ACC112 (cell line): Measurements from ENCODE around the gene GNA15.
"Not testable (repeated sequence)": the region's sequence is repeated elsewhere in the genome, so short reads cannot be mapped to it uniquely, and the experiment has no call there.

Experiments
- H2AFZ ChIP-seq: fragments of 200-600 bp; sonication (generic); one replicate; pipeline ENCODE4 v1.6.0; 2017; ENCODE audit warnings: antibody characterized with exemption, low read length; ENCODE audit not compliant: unreplicated experiment
- H3K27ac ChIP-seq: fragments of 200-600 bp; sonication (generic); 2 replicates; pipeline ENCODE4 v1.5.1; 2014; ENCODE audit warnings: low read depth, mild to moderate bottlenecking, antibody characterized with exemption, low read length, moderate library complexity
- H3K27me3 ChIP-seq: fragments of 200-600 bp; sonication (generic); 2 replicates; pipeline ENCODE4 v1.6.1; 2014; ENCODE audit warnings: mild to moderate bottlenecking, antibody characterized with exemption, low read length, moderate library complexity, mixed read lengths; ENCODE audit not compliant: insufficient read depth
- H3K36me3 ChIP-seq: fragments of 200-600 bp; sonication (generic); 2 replicates; pipeline ENCODE4 v1.6.1; 2016; ENCODE audit warnings: mild to moderate bottlenecking, antibody characterized with exemption, low read length, moderate library complexity, mixed read lengths; ENCODE audit not compliant: insufficient read depth
- H3K4me1 ChIP-seq: fragments of 200-600 bp; sonication (generic); one replicate; pipeline ENCODE4 v1.6.1; 2016; ENCODE audit warnings: low read length, mixed read lengths; ENCODE audit not compliant: insufficient read depth, unreplicated experiment, control insufficient read depth
- H3K4me3 ChIP-seq: fragments of 200-600 bp; sonication (generic); 2 replicates; pipeline ENCODE4 v1.5.1; 2014; ENCODE audit warnings: mild to moderate bottlenecking, low read depth, low read length
- H3K79me2 ChIP-seq: fragments of 200-600 bp; sonication (generic); one replicate; pipeline ENCODE4 v1.6.0; 2016; ENCODE audit warnings: low read length; ENCODE audit not compliant: control insufficient read depth, unreplicated experiment, insufficient read depth

The GNA15 gene

DNA sequence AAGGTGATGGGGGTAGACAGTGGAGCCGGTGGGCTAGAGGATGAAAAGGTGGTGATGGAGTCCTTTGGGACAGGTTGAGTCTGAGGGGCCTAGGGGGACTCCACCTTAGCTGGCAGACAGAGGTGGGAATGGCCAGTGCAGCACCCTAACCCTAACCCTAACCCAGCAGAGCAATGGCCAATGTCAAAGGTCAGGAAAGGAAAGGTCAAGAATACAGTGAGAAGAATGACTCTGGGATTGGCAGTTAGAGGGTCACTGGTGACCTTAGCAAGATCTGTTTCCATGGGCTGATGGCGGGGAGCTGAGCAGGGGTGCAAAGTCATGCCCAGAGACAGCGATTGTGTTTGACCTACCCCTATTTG, 16.6 kb downstream of the GNA15 start:
- Histone ChIP-seq H3K4me1 (peaks cover 11% of the 10 kb centered on the region), H3K36me3 (no peaks in the 10 kb centered on the region), H2AFZ (no peak overlapping the region), H3K27me3 (no peaks in the 10 kb centered on the region), H3K79me2 (no peaks in the 10 kb centered on the region), H3K4me3 (no peak overlapping the region), H3K27ac (no peak overlapping the region)

GRCh38 chr19:3153286-3154230, 17.7 kb downstream of the GNA15 start:
- H3K36me3 ChIP-seq = no peaks in the 10 kb centered on the region
- peaks cover 11% of the 10 kb centered on the region for H3K4me1 ChIP-seq
- H3K27ac ChIP-seq = no peak overlapping the region
- no peaks in the 10 kb centered on the region for H3K27me3 ChIP-seq
- H3K4me3 ChIP-seq = no peak overlapping the region
- no peaks in the 10 kb centered on the region for H3K79me2 ChIP-seq
- H2AFZ ChIP-seq = no peak overlapping the region

- H3K4me3 ChIP-seq = peak overlapping the region; percentile 54
- H3K27ac ChIP-seq = peak overlapping the region; percentile 98
- H3K27me3 ChIP-seq, H3K36me3 ChIP-seq, H3K79me2 ChIP-seq, H2AFZ ChIP-seq: not testable (repeated sequence)
- peaks cover 11% of the 10 kb centered on the region for H3K4me1 ChIP-seq
These were observed 18.6 kb downstream of the GNA15 start for GRCh38 chr19:3154447-3154846.

GRCh38 chr19:3154957-3155736, 19.3 kb downstream of the GNA15 start:
- Histone ChIP-seq H3K79me2 (no peaks in the 10 kb centered on the region), H3K36me3 (no peaks in the 10 kb centered on the region), H3K27me3 (no peaks in the 10 kb centered on the region), H2AFZ (no peak overlapping the region), H3K4me3 (peak overlapping the region; percentile 54), H3K27ac (peak overlapping the region; percentile 98), H3K4me1 (peaks cover 11% of the 10 kb centered on the region)

GRCh38 chr19:3157096-3157845, 21.4 kb downstream of the GNA15 start:
- no peak overlapping the region for H3K27ac ChIP-seq
- no peaks in the 10 kb centered on the region for H3K36me3 ChIP-seq

DNA sequence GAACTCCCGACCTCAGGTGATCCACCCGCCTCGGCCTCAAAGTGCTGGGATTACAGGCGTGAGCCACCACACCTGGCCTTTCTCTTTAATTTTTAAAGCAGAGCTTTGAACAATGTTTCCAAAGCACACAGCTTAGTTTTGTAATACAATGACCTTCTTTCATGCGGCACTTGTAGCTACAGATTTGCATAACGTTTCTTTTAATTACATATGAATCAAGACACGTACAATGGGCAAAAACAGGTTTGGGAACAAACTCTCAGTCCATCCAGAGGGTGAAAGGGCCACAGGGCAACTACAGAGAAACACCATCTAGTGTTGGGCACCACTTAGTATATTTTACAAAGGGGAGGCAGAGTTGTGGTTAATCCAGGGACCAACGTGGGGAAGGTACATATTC, 23.7 kb downstream of the GNA15 start:
- Histone ChIP-seq H3K4me3 (no peak overlapping the region), H3K4me1 (peaks cover 18% of the 10 kb centered on the region), H3K27me3 (no peaks in the 10 kb centered on the region), H3K27ac (no peak overlapping the region), H3K36me3 (no peaks in the 10 kb centered on the region), H3K79me2 (no peaks in the 10 kb centered on the region), H2AFZ (no peak overlapping the region)

More at GRCh38 chr19:3157096-3157845, 21.4 kb downstream of the GNA15 start:
- no peaks in the 10 kb centered on the region for H3K27me3 ChIP-seq
- no peaks in the 10 kb centered on the region for H3K79me2 ChIP-seq
- peaks cover 19% of the 10 kb centered on the region for H3K4me1 ChIP-seq
- no peak overlapping the region for H2AFZ ChIP-seq
- H3K4me3 ChIP-seq = no peak overlapping the region

- Histone ChIP-seq H3K27me3 (no peaks in the 10 kb centered on the region), H3K4me1 (peaks cover 14% of the 10 kb centered on the region), H3K27ac (no peak overlapping the region), H3K36me3 (no peaks in the 10 kb centered on the region), H2AFZ (no peak overlapping the region), H3K79me2 (no peaks in the 10 kb centered on the region), H3K4me3 (no peak overlapping the region)
These were observed 24.4 kb downstream of the GNA15 start for GRCh38 chr19:3160219-3160618.

DNA sequence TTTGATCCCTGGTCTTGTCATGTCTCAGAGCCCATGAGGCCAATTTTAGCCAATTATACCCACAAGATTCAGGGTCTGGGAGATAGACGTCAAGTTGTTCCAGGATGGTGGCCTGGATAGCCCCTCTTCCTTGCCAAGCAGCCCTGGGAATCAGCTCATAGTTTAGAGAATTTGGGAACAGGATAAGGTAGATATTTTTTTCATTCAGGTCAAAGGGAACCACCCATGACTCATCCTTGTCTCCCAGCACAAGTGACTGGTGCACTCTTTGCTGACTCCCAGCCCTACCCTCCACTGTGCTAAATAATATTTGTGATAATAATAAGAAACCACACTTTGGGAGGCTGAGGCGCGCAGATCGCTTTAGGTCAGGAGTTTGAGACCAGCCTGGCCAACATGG, 25.6 kb downstream of the GNA15 start:
- Histone ChIP-seq H3K36me3 (no peaks in the 10 kb centered on the region), H2AFZ (no peak overlapping the region), H3K27ac (peak overlapping the region; percentile 14), H3K4me3 (no peak overlapping the region), H3K27me3 (no peaks in the 10 kb centered on the region), H3K79me2 (no peaks in the 10 kb centered on the region), H3K4me1 (peaks cover 8% of the 10 kb centered on the region)

GRCh38 chr19:3162418-3163229, 26.8 kb downstream of the GNA15 start:
- H3K27me3 ChIP-seq = no peaks in the 10 kb centered on the region
- peaks cover 8% of the 10 kb centered on the region for H3K4me1 ChIP-seq
- H3K36me3 ChIP-seq = no peaks in the 10 kb centered on the region
- no peak overlapping the region for H3K27ac ChIP-seq
- H3K79me2 ChIP-seq = no peaks in the 10 kb centered on the region
- no peak overlapping the region for H3K4me3 ChIP-seq
- H2AFZ ChIP-seq = no peak overlapping the region
